Raji (cell line): ENCODE data around the gene DIS3L2.

Experiments used
- POLR2A ChIP-seq: IDR thresholded peaks from 2 replicates; pipeline ENCODE4 v1.6.1; 2011; ENCODE audit warnings: low read depth, low read length, control low read depth; ENCODE audit not compliant: insufficient read depth

DIS3L2 gene

DNA sequence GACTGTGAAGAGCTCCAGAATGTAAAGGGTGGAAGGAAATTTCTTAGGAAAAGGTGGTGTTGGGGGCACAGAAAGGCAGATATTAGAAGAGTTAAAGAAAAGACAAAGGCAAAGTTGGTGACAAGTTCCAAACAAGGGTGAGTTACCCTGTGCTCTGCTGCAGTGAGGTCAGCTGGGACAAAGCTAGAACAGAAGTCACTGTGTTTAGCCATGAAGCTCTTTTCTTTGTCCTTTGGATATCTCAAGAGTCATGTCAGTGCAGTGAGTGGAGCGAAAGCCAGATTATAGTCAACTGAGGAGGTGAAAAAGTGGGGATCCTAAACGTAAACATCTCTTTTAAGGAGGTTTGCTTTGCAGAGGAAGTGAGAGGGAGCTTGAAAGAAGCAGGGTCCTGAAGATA, 229.3 kb downstream of the DIS3L2 start:
- no peak for TF ChIP-seq POLR2A

DNA sequence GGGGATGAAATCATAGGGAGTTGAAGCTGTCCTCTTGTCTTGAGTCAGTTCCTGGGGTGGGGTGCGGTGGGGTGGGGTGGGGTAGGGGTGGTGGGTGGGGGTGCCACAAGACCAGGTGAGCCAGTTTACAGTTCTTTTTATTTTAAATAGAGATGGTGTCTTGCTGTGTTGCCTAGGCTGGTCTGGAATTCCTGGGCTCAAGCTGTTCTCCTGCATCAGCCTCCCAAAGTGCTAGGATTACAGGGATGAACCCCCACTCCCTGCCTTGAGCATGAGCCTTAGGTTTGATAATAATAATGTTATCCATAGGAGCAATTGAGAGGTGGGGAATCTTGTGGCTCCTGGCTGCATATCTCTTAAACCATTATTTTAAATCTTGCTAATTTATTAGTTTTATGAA, 234.0 kb downstream of the DIS3L2 start:
- TF ChIP-seq POLR2A, result no peak

DNA sequence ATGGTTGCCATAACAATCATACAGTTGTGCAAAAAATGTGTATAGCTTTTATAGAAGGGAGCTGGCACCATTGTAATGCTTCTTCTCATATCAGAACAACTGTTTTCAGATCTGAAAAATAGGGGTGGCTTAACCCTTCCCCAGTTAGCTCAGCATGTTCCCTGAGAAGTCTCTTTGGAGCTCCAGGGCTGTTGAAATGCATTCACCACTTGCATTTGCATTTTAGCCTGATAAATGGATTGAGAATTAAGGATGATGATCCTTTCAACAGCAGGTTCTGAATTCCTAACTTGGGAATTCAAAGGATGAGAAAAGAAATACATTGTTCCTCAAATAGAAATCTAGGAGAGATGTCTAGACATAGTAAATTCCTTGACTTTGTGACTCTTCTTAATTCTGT, 235.3 kb downstream of the DIS3L2 start:
- TF ChIP-seq POLR2A, result no peak

DNA sequence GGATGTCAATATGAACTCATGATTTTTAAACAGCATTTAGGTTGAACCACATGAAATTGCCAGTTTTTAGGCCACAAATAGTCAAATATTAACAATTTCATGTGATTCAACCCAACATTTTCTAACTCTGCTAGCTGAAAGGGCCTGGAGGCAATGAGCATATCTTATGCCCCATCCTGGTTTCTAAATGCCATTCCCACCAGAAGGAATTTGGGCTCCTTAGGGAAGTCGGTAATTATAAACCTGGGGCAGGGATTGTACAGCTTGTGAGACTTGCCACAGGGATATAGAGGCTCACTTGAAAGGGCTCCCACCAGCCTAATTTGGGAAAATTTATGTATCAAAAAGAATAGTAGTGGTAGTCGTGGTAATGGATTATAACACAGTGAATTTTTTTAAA, 238.7 kb downstream of the DIS3L2 start:
- no peak for TF ChIP-seq POLR2A

DNA sequence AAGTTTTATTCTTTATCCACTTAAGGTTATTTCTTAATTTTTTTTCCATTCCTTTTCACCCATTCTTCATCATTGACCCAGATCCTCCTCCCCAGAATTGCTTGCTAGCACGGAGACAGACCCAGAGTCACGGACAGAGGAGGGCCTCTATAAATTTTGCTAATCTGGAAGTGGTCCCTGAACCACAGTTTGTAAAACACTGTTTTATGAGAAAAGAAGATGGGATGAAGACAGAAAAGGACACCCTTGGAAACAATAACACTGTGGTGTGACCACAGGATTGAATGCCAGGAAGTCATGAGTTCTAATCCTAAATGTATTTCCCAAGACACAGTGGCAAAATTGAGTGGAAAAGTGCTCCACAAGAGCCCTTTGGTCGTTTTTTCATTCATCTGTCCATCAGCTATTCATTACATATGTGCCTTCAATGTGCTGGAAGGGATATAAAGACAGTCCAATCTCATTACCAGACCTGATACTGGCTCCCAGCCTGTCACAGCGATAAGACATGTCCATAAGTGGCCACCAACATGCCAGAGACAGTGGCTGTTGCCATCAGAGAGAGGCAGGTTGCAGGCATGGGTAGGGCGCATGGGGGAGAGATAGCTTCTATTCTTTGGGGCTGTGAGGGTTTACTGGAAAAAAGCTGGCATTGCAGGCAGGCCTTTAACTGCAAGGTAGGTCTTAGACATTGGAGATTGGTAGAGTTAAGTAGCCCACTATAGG, 241.8 kb downstream of the DIS3L2 start:
- no peak for TF ChIP-seq POLR2A

DNA sequence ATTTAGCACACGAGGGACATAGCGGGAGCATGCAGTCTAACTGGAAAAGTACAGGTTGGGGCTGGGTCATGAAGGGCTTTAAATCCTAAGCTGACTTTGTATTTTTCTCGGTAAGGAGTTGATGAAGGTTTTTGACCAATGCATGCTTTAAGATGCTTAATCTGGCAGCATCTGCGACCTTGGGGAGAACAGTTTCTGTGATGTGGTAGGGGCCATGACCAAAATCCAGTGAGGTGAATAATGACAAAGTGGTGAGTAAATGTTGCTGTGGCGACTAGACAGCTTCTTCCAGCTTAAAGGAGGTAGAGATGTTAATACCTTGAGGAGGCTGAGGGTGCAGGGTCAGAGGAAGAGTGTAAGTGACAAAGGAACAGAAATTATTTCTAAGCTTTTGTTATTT, 242.4 kb downstream of the DIS3L2 start:
- TF ChIP-seq POLR2A, result no peak

DNA sequence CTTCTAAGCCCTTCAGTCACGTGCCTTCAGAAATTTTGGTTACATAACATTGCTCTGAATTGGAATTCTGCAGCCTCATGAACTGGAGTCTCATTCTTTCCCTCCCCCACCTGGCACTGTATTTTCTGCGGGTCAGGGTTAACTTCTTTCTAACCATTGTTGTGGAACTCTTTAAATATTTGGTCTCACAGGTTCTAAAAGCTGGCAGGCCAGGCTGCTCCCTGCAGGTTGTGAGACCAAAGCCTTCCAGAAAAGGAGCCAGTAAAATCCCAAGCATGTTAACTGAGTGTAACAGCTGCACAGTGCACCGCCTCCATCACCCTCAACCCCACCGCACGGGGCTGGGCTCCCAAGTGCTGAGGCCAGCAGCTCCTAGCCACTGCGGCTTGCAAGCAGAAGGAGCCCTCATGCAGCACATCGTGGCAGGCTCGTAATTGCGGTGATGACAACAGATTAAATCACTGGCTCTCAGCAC, 243.0 kb downstream of the DIS3L2 start:
- TF ChIP-seq POLR2A, result no peak

DNA sequence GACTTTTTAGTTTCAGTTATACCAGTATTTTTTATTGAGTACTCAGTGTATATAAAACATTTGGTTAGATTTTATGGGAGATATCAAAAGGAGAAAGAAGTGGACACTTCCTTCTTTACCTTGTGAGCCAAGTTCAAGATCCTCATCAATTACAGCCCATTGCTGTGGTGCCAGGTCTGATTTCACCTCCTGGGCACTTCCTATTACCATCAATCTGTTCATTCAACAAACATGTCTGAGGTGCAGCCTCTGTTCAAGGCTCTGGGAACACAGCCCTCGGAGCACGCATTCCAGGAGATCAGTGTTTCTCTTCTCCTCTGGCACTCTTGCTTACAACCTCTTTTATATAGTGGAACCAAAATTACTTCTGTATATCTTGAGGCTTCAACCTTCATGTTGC, 245.7 kb downstream of the DIS3L2 start:
- no peak for TF ChIP-seq POLR2A

DNA sequence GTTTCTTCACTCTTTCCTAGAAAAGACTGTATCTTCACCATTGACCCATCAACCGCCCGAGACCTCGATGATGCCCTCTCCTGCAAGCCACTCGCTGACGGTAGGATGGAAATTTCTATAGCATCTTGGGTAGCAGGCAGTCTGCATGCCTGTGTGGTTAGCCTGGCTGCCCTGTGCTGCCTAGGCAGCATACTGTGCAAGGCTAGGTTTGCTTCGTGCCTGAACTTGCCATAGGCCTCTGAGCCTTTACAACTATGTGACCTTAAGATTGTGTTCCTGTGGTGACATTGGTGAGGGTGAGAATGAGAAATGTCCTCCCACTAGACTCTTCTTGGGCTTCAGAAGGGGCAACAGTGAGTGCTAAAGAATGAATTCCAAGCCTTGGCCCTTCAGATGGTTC, 248.8 kb downstream of the DIS3L2 start:
- no peak for TF ChIP-seq POLR2A

DNA sequence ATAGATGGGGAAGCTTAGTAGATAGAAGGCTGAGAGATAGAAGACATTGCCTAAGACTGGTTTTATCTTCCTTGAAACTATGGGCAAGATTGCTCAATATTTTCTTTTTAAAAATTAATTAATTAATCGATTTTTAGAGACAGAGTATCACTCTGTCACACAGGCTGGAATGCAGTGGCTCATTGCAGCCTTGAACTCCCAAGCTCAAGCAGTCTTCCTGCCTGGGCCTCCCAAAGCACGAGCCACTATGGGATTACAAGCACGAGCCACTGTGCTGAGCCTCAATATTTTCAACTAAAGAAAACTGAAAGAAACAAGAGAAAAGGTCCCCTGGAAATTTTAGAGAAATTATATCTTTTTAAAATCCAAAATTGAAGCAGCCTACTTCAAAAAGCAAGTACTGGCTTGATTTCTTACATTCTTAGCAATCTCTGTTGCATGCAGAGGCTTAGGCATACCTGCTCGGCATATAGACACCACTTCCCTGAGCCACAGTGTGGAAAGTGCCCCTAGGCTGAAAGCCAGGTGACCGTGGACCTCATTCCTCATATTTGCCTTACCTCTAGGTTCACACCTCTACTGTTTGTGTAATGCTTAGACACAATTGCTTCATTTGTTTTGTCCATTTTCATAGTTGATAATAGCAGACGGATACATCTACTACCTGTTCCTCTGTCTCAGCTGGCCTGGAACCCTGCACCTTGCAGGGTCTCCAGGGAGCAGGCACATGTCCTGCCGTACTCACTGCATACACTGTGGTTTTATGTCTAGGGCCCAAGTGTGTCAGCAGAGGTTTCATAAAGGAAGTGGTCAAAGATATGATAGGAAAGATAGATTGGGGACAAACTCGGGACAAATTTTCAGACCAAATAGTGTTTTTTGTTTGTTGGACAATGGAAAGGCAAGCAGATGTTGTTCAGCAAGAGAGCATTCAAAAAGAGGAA, 250.5 kb downstream of the DIS3L2 start:
- no peak for TF ChIP-seq POLR2A

DNA sequence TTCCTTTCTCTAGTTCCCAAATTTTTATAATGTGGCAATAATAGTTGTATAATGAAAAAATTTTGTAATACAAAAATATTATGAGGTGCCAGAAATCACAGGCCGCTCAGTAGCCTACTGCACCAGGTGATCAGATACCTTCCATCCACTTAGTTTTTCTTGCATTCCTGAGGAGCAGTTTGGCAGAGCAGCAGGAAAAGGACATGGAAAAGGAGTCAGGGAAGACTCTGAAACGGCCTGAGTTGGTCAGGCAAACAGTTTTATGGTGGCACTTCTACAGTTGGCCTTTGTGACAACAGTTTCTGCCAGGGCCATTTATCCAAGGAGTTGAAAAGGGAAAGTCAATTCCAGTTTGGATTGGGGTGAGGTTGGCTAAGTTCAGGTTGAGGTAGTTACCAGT, 251.7 kb downstream of the DIS3L2 start:
- no peak for TF ChIP-seq POLR2A

DNA sequence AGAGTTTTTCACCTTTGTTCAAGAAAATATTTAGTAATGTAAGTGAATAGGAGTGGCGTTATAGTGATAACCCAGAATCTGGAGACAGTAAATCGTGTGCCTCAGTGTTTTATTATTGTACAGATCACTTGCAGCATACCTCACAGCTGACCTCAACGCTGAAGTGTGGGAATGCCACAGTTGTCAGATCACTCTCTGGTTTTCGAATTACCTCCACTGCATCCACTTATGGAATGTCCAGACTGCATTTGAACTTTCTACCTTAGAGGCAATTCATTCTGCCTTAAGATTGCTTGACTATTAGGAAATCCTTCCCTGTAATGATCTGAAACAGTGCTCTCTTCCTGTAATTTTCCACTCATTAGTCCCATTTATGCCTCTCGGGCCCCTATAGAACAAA, 252.5 kb downstream of the DIS3L2 start:
- no peak for TF ChIP-seq POLR2A

DNA sequence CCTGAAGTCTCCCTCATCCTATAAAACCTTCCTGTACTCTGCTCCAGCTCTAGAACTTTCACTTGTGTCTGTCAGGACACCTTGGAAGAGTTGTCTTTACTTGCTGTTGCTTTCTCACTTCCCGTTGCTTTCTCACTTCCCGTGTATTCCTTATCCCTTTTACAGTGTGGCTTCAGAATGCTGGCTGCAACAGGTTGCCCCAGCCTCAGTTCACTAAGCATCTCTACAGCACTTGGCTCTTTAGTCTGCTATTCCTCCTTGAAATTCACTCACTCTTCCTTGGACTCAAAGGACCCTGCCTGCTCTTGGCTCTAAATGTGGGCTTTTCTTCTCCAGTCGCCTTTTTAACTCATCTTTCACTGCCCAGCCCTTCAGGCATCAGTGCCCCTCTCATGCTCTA, 254.5 kb downstream of the DIS3L2 start:
- no peak for TF ChIP-seq POLR2A

DNA sequence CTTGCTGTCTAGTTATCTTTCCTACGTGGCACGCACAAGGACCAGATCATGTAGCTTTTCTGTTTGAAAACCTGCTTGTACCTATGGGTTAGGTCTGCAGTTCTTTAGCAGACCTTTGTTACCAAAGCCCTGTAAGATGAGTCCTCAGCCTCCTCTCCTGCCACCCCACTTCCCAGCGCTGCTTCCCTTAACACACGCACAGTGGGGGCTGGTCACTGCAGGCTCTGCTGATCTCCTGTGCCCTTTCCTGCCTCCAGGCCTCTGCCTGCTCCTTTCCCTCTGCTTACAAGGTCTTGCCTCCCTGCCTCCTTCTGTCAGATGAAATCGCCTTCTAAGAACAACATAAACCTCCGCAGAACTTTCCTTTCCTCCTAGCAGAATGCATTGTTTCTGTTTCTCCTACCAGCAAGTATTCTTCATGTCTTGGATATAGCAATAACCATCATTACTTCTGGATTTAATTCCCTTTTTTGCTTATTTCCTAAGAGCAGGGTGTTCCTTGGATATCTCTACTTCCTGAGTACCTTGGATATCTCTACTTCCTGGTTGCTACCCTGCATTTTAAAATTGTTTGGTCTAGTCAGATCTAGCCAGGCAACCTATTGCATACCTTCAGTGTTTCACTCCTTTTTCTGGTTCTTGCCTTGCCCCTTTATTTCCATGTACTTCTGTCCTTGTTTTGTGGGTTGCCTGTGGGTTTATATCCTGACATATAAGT, 257.4 kb downstream of the DIS3L2 start:
- no peak for TF ChIP-seq POLR2A

DNA sequence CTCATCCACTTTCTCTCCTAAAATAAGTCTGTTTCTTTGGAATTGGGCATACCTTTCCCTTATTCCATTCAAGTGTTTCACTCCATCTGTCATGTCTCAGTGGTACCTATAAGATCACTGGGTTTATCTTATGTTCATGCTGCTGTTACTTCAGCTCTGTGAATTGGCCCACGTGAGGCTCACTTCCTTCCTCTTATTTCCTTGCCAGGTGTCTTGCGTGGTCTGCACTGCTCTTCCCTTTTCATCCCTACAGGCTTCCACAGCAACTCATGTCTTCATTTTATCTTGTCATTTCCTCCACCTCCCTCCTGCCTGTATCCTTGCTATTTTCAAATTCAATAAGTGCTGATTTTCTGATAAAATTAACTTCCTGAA, 258.0 kb downstream of the DIS3L2 start:
- TF ChIP-seq POLR2A, result no peak
